Lower lobe of right lung (tissue), 2 donors: Measurements from ENCODE around the gene IL1RAPL1. TPM values are rescaled to one million over a fixed set of nuclear protein-coding genes. Genes with fewer than 3 reads are reported as not detected.

ENCODE experiments used
- ATAC-seq, 2 donors: fragments of 200-7000 bp; cut with Tn5 transposase; one replicate each; pipeline ENCODE4 v1.9.1; 2020 to 2022; ENCODE audit warnings: mild to moderate bottlenecking in 2 of 2, moderate library complexity in 2 of 2
- DNase-seq: peaks from one replicate; pipeline ENCODE4 v3.0.0-alpha.2; 2020
- H3K27ac ChIP-seq: fragments of 200-600 bp; one replicate; pipeline ENCODE4 v1.8.0; 2022
- H3K27me3 ChIP-seq: fragments of 200-600 bp; one replicate; pipeline ENCODE4 v1.8.0; 2022; ENCODE audit warnings: low read depth
- H3K36me3 ChIP-seq: fragments of 200-600 bp; one replicate; pipeline ENCODE4 v1.8.0; 2022; ENCODE audit warnings: mild to moderate bottlenecking
- H3K4me1 ChIP-seq: fragments of 200-600 bp; one replicate; pipeline ENCODE4 v1.8.0; 2022
- H3K4me3 ChIP-seq: fragments of 200-600 bp; one replicate; pipeline ENCODE4 v1.8.0; 2022; ENCODE audit warnings: mild to moderate bottlenecking
- H3K9me3 ChIP-seq: fragments of 200-600 bp; one replicate; pipeline ENCODE4 v1.8.0; 2022
- intact Hi-C: fragments of 100-400 bp; cut with DNase I; formaldehyde crosslinking; loops from one replicate; pipeline ENCODE4 v1.11.0; 2022
- total RNA-seq: library from RNA; stranded (reverse); fragmentation: NEBNext Ultra II Directional; extraction: Animal tissue kit (Norgen Biotek cat#: 25700); gene quantifications from one replicate; pipeline ENCODE4 v1.2.1, GENCODE V29; 2021
- TF ChIP-seq, protein P1 (sequence below): fragments of 200-600 bp; IDR thresholded peaks from one replicate; pipeline ENCODE4 v1.8.0; 2022; ENCODE audit warnings: antibody characterized with exemption, mild to moderate bottlenecking
- donor health status: DM: no; HTN: yes; CAD: no; lungs with severe emphysema.

Gene IL1RAPL1
- total RNA-seq, 1 donor from 2014 or later: not detected

DNA sequence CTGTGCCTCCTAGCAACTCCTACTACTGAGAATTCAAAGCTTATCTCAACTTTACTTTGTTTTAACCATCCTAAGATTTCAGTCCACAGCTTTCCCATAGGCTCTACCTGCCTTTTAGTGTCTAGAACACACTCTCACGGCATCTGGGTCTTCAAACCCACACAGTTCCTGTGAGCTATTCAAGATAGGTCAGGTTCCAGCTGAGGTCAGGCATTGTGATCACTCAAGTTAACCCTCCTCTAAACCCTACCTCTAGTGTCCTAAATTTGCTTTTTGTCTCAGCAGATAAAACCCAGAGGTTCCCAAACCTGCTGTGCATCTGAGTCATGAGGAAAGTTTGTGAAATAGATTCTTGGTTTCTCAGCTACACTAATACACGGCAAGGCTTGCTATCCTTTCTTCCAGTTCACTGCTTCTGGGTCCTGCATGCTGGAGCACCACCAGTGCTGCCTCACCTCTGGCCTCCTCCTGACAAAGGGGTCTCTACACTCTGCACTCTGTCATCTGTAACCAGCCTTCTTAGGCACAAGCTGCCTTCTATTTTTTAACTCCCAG is 1303.5 kb downstream of the IL1RAPL1 start:
- Histone ChIP-seq H3K4me3 (no peak overlapping the region), H3K4me1 (no peaks in the 10 kb centered on the region), H3K36me3 (no peaks in the 10 kb centered on the region), H3K27ac (no peak overlapping the region), H3K27me3 (no peaks in the 10 kb centered on the region), H3K9me3 (no peaks in the 10 kb centered on the region)
- DNase-seq: no peak
- intact Hi-C loops: no loop called here
- TF ChIP-seq, protein P1, sequence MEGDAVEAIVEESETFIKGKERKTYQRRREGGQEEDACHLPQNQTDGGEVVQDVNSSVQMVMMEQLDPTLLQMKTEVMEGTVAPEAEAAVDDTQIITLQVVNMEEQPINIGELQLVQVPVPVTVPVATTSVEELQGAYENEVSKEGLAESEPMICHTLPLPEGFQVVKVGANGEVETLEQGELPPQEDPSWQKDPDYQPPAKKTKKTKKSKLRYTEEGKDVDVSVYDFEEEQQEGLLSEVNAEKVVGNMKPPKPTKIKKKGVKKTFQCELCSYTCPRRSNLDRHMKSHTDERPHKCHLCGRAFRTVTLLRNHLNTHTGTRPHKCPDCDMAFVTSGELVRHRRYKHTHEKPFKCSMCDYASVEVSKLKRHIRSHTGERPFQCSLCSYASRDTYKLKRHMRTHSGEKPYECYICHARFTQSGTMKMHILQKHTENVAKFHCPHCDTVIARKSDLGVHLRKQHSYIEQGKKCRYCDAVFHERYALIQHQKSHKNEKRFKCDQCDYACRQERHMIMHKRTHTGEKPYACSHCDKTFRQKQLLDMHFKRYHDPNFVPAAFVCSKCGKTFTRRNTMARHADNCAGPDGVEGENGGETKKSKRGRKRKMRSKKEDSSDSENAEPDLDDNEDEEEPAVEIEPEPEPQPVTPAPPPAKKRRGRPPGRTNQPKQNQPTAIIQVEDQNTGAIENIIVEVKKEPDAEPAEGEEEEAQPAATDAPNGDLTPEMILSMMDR: no peak
- no peak for ATAC-seq

DNA sequence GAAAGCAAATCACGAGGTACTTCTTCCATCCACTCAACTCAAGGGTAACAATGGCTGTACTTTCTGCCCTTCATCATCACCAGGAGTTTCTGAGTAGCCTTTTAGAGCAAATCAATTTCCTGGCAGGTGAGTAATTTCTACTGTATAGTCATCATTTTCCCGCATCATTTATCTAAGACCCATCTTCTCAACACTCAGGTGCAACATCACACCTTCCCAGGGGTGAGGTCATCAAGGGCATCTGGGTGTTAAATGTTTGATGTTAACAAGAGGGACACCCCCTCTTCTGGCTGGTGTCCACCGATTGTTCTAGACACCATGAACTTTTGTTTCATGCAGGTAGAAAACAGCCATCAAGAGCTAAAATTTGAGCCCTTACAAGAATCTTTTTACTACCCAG is 1314.8 kb downstream of the IL1RAPL1 start:
- H3K36me3 ChIP-seq: no peaks in the 10 kb centered on the region
- H3K27ac ChIP-seq: no peak overlapping the region
- no peak overlapping the region for H3K4me3 ChIP-seq
- DNase-seq (no peak), ATAC-seq (no peak)
- H3K9me3 ChIP-seq: no peaks in the 10 kb centered on the region
- TF ChIP-seq, protein P1: no peak
- H3K4me1 ChIP-seq: no peaks in the 10 kb centered on the region
- H3K27me3 ChIP-seq: no peaks in the 10 kb centered on the region
- intact Hi-C loops: no loop called here

DNA sequence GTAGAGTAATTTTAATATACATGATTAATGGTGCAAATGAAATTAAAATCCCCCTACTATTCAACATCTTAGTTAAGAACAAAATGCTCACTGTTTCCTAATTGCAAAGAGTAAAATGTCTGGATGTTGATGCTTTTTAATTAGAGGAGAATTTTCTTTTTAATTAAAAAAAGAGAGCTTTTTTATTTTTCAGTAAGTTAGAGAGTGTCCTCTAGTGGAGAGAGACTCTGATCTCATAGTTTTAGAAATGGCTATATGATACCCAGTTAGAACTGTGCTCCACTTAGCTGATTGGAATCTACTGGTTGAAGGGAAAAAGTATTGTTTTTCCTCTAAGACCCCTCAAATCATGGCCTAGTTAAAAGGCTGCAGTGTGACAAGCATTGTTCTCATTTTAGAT is 1316.1 kb downstream of the IL1RAPL1 start:
- no peak overlapping the region for H3K4me3 ChIP-seq
- ATAC-seq (no peak), DNase-seq (no peak)
- TF ChIP-seq, protein P1: no peak
- no peaks in the 10 kb centered on the region for H3K4me1 ChIP-seq
- intact Hi-C loops: no loop called here
- H3K9me3 ChIP-seq: no peaks in the 10 kb centered on the region
- H3K36me3 ChIP-seq: no peaks in the 10 kb centered on the region
- H3K27me3 ChIP-seq: no peaks in the 10 kb centered on the region
- H3K27ac ChIP-seq: no peak overlapping the region

DNA sequence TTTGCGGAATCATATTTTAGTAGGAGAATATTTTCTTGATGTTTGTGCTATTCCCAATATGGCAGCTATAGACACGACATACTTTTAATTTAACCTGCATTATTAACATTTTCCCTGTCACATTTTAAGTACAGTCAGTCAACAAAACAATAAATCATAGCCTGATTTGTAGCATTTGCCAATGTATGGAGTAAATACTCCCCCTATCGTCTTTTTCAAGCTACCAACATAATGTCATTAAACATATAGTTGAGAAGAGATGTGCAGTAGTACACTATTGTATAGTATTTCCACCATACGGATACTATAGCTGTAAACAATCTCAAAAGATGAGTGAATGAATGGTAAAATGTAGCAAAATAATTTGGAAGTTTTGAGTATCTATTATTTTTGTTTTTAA is 1324.4 kb downstream of the IL1RAPL1 start:
- no peaks in the 10 kb centered on the region for H3K36me3 ChIP-seq
- H3K4me3 ChIP-seq: no peak overlapping the region
- no peak for ATAC-seq
- H3K27ac ChIP-seq: no peak overlapping the region
- H3K9me3 ChIP-seq: no peaks in the 10 kb centered on the region
- intact Hi-C loops: no loop called here
- no peaks in the 10 kb centered on the region for H3K27me3 ChIP-seq
- TF ChIP-seq, protein P1: no peak
- no peak for DNase-seq
- no peaks in the 10 kb centered on the region for H3K4me1 ChIP-seq

DNA sequence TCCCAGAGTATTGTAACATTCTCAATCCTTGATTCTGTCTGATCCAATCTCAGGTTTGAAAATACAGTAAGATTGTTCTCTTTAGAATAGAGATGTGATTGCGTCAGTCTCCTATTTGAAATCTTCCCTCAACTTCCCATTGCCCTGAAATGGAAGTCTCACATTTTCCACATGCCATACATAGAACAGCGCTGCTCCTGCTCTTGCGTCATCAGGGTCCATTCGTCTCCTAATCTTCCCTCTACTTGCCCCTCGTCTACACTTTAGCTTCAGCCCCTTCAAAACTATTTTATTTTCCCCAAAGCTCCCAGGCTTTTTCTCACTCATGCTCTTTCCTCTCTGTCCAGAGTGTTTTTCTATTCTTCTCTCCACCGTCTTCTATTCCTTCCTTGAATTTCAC is 1326.4 kb downstream of the IL1RAPL1 start:
- DNase-seq: no peak
- H3K27ac ChIP-seq: no peak overlapping the region
- H3K9me3 ChIP-seq: no peaks in the 10 kb centered on the region
- no peaks in the 10 kb centered on the region for H3K36me3 ChIP-seq
- intact Hi-C loops: no loop called here
- TF ChIP-seq, protein P1: no peak
- H3K4me3 ChIP-seq: no peak overlapping the region
- no peak for ATAC-seq
- no peaks in the 10 kb centered on the region for H3K27me3 ChIP-seq
- H3K4me1 ChIP-seq: no peaks in the 10 kb centered on the region

DNA sequence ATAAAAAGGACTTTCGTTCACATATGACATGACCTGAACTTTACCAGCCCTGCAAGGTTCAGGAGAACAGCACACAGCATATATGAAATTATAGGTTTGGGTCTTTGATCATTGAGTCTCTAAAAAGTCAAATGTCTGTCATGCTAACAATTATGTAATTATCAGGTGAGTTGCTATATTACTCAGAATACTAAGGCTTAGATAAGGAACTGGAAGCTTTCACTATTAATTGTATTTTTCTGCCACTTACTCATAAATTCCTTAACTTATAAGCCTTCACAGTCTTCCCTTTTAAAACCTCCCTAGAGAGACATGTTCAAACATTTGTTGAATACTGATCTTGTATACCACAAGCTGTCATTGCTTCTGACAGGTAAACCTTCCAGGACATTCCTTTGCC is 1335.4 kb downstream of the IL1RAPL1 start:
- ATAC-seq: no peak
- no peak overlapping the region for H3K4me3 ChIP-seq
- H3K27me3 ChIP-seq: no peaks in the 10 kb centered on the region
- no peak overlapping the region for H3K27ac ChIP-seq
- no peaks in the 10 kb centered on the region for H3K9me3 ChIP-seq
- H3K4me1 ChIP-seq: no peaks in the 10 kb centered on the region
- intact Hi-C loops: no loop called here
- no peak for DNase-seq
- H3K36me3 ChIP-seq: no peaks in the 10 kb centered on the region
- TF ChIP-seq, protein P1: no peak
